Activated naive CD4-positive, alpha-beta T cell treated with anti-CD3 and anti-CD28 coated beads, Interleukin-2, amount 10 ng/mL, durations not matched to agents 7 days and 5 days (primary cell): ENCODE data around the gene KCNJ16.

ENCODE experiments used
- CTCF ChIA-PET: fragments of 350-600 bp; sonication (Branson Sonifier 250); formaldehyde crosslinking; loops from one replicate; lab custom pipeline; 2021; ENCODE audit warnings: antibody characterized with exemption; lab: Charles Lee
- DNase-seq: peaks from one replicate; pipeline ENCODE4 v3.0.0-alpha.2; 2020
- H3K27ac Mint-ChIP-seq: one replicate; pipeline ENCODE4 v1.8.0; 2021; ENCODE audit warnings: mild to moderate bottlenecking, moderate library complexity, mixed read lengths
- H3K27me3 Mint-ChIP-seq: one replicate; pipeline ENCODE4 v1.8.0; 2021; ENCODE audit warnings: mild to moderate bottlenecking, mixed read lengths
- H3K36me3 Mint-ChIP-seq: one replicate; pipeline ENCODE4 v1.8.0; 2021; ENCODE audit warnings: mixed read lengths
- H3K4me1 Mint-ChIP-seq: one replicate; pipeline ENCODE4 v1.8.0; 2021; ENCODE audit warnings: mixed read lengths
- H3K4me3 Mint-ChIP-seq: one replicate; pipeline ENCODE4 v1.8.0; 2021; ENCODE audit warnings: mild to moderate bottlenecking, moderate library complexity, mixed read lengths
- H3K9me3 Mint-ChIP-seq: one replicate; pipeline ENCODE4 v1.8.0; 2021; ENCODE audit warnings: mixed read lengths

The KCNJ16 gene

DNA sequence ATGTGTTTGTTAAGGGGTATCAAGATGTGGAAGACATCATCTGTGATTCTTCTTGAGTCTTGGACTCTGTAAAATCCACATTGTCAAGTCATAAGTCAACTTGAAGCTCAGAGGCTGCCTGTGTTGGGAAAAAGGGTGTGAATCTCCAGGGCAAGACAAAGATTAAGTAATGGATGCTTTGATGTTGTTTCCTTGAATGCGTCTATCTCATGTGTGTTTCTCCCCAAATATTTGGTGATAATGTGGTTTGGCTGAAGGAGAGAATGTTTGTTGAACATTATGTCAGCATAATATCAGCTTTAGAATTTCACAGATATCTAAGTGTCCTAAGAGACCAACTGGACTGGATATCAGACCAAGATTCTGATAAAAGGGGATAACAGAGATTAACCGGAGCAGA is 24.1 kb upstream of the KCNJ16 start:
- H3K36me3 Mint-ChIP-seq: no peaks in the 10 kb centered on the region
- no peak for DNase-seq
- CTCF ChIA-PET: no interaction called here
- no peak overlapping the region for H3K4me3 Mint-ChIP-seq
- no peaks in the 10 kb centered on the region for H3K4me1 Mint-ChIP-seq
- H3K27me3 Mint-ChIP-seq: no peaks in the 10 kb centered on the region
- H3K9me3 Mint-ChIP-seq: no peaks in the 10 kb centered on the region
- H3K27ac Mint-ChIP-seq: no peak overlapping the region

DNA sequence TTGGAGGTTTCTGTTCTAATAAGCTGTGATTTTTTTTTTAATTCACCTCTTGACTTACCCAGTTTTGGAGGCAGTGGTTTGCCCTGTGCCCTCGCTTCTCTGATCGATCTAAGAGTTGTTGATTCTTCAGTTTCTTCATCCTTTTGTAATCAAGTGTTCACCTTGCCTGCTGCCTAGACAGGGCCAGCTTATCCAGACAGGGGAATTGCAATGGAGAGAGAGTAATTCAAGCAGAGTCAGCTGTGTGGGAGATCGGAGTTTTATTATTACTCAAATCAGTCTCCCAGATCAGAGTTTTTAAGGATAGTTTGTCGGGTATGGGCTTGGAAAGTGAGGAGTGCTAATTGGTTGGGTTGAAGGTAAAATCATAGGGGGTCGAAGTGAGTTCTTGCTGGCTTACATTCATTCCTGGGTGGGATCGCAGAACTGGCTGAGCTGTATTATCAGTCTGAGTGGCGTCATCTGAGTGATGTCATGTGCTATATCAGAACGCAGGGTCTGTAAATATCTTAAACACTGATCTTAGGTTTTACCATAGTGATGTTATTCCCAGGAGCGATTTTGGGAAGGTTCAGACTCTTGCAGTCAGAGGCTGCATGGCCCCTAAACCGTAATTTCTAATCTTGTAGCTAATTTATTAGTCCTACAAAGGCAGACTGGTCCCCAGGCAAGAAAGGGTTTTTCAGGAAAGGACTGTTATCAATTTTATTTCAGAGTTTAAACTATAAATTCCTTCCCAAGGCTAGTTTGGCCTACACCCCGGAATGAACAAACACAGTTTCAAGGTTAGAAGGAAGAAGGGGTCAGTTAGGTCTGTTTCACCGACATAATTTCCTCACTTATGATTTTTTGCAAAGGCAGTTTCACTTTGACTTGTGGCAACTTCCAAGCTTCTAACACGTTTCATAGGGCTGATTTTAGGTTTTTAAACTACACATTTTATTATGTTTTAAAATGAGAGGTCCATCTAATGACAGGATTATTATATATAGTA is 21.5 kb upstream of the KCNJ16 start:
- Mint-ChIP-seq H3K36me3 (no peaks in the 10 kb centered on the region), H3K27ac (no peak overlapping the region), H3K9me3 (no peaks in the 10 kb centered on the region), H3K4me1 (no peaks in the 10 kb centered on the region), H3K27me3 (no peaks in the 10 kb centered on the region), H3K4me3 (no peak overlapping the region)
- DNase-seq: no peak
- CTCF ChIA-PET: no interaction called here

DNA sequence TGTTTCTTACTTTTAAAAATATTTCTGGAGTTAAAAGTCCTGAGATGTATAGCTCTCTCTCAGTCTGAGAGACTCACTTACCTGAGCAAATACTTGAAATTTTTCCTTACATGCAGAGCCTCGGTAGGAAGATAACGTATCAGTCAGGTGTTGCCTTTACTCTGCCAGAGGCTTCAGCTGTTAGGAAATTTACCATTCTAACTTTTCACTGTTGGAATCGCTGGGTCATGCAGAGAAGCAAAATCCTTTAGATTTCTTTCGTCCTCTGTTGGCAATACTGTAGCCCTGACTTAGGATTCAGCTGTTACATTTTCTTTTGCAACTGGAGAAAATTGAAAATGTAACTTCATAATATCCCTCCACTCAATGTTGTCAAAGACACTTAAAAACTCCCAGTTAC is 20.0 kb upstream of the KCNJ16 start:
- Mint-ChIP-seq H3K4me1 (no peaks in the 10 kb centered on the region), H3K36me3 (no peaks in the 10 kb centered on the region), H3K27me3 (no peaks in the 10 kb centered on the region), H3K27ac (no peak overlapping the region), H3K9me3 (no peaks in the 10 kb centered on the region), H3K4me3 (no peak overlapping the region)
- CTCF ChIA-PET: no interaction called here
- no peak for DNase-seq

DNA sequence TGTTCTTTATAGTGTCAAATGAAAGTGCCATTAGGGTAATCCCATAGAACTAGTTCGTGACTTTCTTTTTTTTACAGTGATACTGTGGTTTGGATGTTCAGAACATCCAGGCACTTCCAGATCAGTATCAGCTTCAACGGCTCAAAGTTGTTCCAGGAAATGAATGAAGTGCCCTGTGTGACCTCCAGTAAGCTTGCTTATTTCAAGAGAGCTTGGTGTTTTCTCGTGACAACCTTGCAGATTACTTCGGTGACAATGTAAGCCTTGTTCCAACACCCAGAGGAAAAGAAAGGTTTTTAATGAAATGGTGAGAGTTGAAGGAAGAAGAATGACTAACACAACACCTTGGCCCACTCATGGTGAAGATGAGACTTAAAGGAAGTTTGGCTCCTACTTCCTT is 16.0 kb upstream of the KCNJ16 start:
- no peaks in the 10 kb centered on the region for H3K36me3 Mint-ChIP-seq
- CTCF ChIA-PET: no interaction called here
- DNase-seq: no peak
- H3K27ac Mint-ChIP-seq: no peak overlapping the region
- H3K4me1 Mint-ChIP-seq: no peaks in the 10 kb centered on the region
- no peaks in the 10 kb centered on the region for H3K9me3 Mint-ChIP-seq
- no peak overlapping the region for H3K4me3 Mint-ChIP-seq
- H3K27me3 Mint-ChIP-seq: no peaks in the 10 kb centered on the region

DNA sequence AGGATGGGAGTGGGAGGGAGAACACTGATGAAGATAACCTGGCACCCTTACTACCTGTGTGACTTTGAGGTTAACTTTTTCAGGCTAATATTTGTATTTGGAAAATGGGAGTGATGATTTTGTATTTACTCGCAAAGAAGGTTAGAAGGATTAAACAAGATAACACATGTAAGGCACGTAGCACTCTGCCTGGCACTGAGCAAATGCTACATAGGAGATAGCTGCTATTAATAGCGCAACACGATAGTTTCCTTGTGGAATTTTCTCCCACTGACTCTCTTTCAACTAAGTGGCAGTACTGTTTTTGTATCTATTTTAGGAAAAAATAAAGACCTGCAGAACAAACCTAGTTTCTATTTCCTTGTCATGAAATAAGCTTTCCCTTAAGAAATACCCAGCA is 15.4 kb upstream of the KCNJ16 start:
- Mint-ChIP-seq H3K4me3 (no peak overlapping the region), H3K36me3 (no peaks in the 10 kb centered on the region), H3K4me1 (no peaks in the 10 kb centered on the region), H3K9me3 (no peaks in the 10 kb centered on the region), H3K27ac (no peak overlapping the region), H3K27me3 (no peaks in the 10 kb centered on the region)
- DNase-seq: no peak
- CTCF ChIA-PET: no interaction called here

DNA sequence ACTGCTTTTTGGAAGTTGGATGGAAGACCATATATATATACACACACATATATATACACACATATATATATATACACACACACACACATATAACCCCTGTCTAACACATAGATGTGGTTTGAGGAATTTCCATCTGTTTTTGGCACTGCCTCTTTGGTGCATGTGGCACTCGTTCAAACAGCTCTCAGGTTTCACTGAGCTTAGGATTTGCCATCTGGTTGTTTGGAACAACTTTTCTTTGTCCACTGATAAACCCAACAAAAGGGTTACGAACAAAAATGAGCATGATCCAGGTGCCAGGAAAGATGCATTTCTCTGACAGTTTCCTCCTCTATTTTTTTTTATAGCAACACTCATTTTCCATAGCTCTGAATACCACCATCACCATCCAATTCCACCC is 14.6 kb upstream of the KCNJ16 start:
- CTCF ChIA-PET: no interaction called here
- Mint-ChIP-seq H3K4me1 (no peaks in the 10 kb centered on the region), H3K36me3 (no peaks in the 10 kb centered on the region), H3K4me3 (no peak overlapping the region), H3K27ac (no peak overlapping the region), H3K27me3 (no peaks in the 10 kb centered on the region), H3K9me3 (no peaks in the 10 kb centered on the region)
- DNase-seq: no peak

DNA sequence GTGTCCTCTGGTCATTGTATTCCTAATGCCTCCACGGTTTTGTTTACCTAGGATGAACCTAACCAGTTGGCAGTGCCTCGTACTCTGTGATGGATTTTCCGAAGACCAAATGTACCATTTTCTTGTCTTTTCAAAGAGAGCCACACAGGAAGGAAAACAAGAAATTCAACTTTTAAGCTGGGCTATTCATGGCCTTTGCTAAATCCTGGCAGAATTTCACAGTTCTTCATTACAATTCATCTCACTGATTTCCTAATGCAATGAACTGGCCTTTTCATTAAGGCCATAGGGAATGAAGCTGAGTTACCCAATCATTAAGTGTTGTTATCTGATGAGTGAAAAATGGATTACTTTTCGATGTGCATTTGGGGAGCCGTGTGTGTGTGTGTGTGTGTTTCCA is 7.9 kb upstream of the KCNJ16 start:
- no peaks in the 10 kb centered on the region for H3K36me3 Mint-ChIP-seq
- DNase-seq: no peak
- no peak overlapping the region for H3K27ac Mint-ChIP-seq
- CTCF ChIA-PET: no interaction called here
- no peaks in the 10 kb centered on the region for H3K9me3 Mint-ChIP-seq
- no peaks in the 10 kb centered on the region for H3K27me3 Mint-ChIP-seq
- no peak overlapping the region for H3K4me3 Mint-ChIP-seq
- H3K4me1 Mint-ChIP-seq: no peaks in the 10 kb centered on the region

DNA sequence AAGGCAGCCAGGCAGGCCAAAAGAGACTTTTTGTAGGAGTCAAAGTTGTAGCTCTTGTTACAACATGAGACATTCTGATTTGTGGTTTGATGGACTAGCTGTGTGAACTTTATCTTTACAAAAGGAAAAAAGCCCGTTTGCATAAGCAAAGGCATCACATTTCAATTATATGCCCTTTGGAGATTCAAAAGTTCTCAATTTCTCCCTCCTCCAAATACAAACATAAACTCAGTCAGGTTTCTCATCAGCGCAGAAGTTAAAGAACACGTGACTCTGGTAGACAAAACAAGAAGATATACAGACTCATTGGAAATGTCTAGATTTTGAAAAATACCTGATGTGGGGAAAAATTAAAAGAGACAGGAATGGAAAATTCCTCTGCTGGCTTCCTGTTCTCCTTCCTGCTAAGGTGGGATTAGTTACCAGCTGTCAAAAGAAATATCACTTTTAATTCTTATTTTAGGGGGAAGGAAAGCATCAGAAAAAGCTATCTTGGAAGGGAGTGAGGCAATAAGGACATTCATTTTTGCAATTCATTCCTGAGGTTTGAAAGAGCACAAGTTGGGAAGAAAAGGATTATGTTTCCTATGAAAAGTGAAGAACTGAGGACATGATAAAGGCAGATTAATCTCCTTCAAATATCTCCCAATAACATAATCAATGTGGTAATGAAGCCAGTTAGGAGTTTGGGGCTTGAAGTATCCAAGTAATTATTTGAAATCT is 4.6 kb upstream of the KCNJ16 start:
- Mint-ChIP-seq H3K9me3 (no peaks in the 10 kb centered on the region), H3K27me3 (no peaks in the 10 kb centered on the region)

DNA sequence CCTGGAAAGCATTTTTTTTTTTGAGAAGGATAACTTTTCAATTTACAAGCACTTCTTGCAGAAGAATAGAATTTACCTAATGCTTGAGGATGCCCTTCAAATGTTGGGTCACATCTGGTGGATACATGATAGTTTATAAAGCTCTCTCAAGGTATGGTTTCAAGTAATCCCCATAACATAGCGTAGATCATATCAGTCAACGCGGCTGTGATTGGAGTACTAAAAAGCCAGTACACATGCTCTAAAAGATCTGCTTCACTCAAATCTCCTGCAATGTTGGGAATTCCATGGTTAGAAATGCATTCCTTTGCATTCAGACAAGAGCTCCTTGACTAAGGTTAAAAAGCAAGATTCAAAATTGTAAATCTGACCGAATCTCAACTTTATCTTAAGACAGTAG is 3.9 kb upstream of the KCNJ16 start:
- no peak overlapping the region for H3K4me3 Mint-ChIP-seq
- H3K9me3 Mint-ChIP-seq: no peaks in the 10 kb centered on the region
- H3K36me3 Mint-ChIP-seq: no peaks in the 10 kb centered on the region
- H3K4me1 Mint-ChIP-seq: no peaks in the 10 kb centered on the region
- CTCF ChIA-PET: no interaction called here
- no peak overlapping the region for H3K27ac Mint-ChIP-seq
- no peaks in the 10 kb centered on the region for H3K27me3 Mint-ChIP-seq
- DNase-seq: no peak

More for the DNA sequence above, 4.6 kb upstream of the KCNJ16 start:
- Mint-ChIP-seq H3K27ac (no peak overlapping the region), H3K36me3 (no peaks in the 10 kb centered on the region), H3K4me1 (no peaks in the 10 kb centered on the region), H3K4me3 (no peak overlapping the region)
- CTCF ChIA-PET: no interaction called here
- DNase-seq: no peak

DNA sequence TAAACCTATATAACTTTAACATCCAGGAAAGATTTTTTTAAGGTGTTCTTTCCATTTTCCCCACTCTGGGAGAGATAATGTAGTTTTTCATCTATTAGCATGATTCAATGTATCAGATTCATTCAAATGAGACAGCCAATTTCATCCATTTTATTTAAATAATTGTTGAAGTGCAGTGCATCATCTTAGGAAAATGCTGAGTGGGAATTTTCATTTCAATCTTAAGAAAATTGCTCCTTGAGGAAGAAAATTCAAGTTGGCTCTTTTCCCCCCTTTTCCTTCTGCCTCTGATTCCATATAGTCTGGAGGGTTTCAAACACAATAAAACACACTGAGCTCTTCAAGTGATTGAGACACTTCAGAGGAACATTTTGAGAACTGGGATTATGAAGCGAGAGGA is 3.4 kb upstream of the KCNJ16 start:
- Mint-ChIP-seq H3K27ac (no peak overlapping the region), H3K4me3 (no peak overlapping the region), H3K36me3 (no peaks in the 10 kb centered on the region), H3K9me3 (no peaks in the 10 kb centered on the region), H3K4me1 (no peaks in the 10 kb centered on the region), H3K27me3 (no peaks in the 10 kb centered on the region)
- no peak for DNase-seq
- CTCF ChIA-PET: no interaction called here

DNA sequence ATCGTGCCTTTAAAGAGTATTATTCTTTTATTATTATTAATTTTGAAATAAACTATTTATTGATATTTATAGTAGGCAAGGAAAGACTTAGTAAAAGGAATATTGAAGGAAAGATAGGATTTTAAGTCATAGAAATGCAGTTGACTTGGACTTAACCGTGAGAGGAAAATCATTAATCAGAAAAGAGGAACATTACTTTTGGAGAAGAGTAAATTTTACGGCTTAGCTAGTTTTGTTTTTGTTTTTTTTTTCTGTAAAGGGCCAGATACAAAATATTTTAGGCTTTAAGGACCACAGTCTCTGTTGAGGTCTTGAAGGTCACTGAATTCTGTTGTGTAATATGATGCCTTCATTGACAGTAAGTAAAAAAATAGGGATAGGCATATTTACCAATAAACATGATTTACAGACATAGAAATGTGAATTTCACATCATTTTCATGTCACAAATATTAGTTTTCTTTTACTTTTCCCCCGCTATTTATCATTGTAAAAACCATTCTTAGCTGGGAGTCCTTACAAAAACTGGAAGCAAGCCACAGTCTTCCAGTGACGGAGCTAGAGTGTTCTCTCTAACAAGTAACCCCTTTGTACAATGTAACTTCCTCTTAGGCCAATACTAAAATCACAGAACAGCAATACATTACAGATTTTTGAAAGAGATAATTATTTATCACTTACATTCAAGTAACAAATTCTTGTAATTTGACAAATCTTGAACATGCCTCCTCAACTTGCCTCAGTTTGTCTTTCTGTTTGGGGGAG is 2.3 kb upstream of the KCNJ16 start:
- Mint-ChIP-seq H3K9me3 (no peaks in the 10 kb centered on the region), H3K4me3 (no peak overlapping the region), H3K27me3 (no peaks in the 10 kb centered on the region), H3K36me3 (no peaks in the 10 kb centered on the region), H3K27ac (no peak overlapping the region), H3K4me1 (no peaks in the 10 kb centered on the region)
- DNase-seq: no peak
- CTCF ChIA-PET: no interaction called here

DNA sequence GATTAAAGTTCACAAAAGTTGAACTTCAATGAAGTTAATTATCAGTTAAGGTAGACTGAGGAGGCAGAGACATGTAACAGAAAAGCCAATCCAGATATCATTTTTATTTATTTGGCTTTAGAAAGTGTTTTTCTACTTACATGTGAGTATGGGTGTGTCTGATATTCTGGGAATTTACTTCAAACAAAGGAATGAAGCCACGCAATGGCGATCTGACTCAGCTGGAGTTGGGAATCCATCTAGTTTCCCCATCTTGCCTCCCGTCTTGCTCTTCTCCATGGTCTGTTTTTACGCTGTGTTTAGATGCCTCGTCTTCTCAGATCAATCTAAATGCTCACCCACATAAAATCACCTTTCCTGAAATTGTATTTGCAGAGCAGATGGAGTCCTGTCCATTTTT is 1.7 kb upstream of the KCNJ16 start:
- H3K27ac Mint-ChIP-seq: no peak overlapping the region
- no peaks in the 10 kb centered on the region for H3K36me3 Mint-ChIP-seq
- CTCF ChIA-PET: no interaction called here
- H3K9me3 Mint-ChIP-seq: no peaks in the 10 kb centered on the region
- no peaks in the 10 kb centered on the region for H3K27me3 Mint-ChIP-seq
- no peak overlapping the region for H3K4me3 Mint-ChIP-seq
- H3K4me1 Mint-ChIP-seq: no peaks in the 10 kb centered on the region
- DNase-seq: no peak

DNA sequence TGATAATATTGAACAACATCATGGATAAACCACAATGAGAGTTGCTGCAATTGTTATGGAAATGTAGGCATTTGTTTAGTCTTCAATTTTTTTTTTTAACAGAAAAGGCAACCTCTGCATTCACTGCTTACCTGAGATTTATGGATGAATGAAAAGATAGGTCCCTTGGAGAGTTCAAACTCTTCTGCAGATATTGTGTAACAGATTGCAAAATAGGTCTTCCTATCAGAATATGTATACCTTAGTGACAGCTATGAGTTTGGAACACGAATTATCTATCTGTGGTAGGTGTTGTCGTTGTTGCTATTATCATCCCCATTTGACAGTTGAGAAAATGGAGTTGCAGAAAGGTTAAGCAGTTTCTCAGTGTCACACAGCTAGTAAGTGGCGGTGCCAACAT is 1.2 kb upstream of the KCNJ16 start:
- no peaks in the 10 kb centered on the region for H3K9me3 Mint-ChIP-seq
- CTCF ChIA-PET: no interaction called here

DNA sequence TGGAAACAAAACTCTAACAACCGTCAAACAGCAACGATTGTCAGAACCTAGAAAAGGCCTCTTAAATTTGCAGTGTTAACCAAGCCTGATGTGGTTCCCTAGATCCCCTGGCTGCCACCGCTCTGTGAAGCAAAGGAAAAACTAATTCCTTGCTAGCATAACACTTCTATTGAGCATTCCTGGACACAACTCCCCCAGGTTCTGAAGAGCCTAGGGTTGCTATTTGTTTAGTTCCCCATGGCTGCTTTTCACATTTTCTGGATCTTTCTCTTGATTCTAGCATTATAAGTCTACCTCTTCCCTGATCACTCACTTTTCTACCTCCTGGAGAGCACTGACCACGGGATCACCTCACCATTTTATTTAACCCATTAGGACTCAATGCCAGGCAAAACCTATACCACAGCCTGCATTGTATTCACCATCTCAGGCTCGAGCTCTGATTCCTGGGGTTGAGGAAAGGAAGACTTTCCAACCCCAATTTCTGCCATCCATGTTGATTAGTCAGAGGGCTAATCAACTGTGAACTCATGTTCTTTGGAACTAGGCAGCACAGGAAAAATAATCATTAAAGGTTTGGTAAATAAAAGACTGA is 692 bp upstream of the KCNJ16 start:
- H3K4me3 Mint-ChIP-seq: no peak overlapping the region
- no peaks in the 10 kb centered on the region for H3K4me1 Mint-ChIP-seq
- no peaks in the 10 kb centered on the region for H3K9me3 Mint-ChIP-seq
- no peaks in the 10 kb centered on the region for H3K36me3 Mint-ChIP-seq
- DNase-seq: no peak
- H3K27ac Mint-ChIP-seq: no peak overlapping the region
- no peaks in the 10 kb centered on the region for H3K27me3 Mint-ChIP-seq
- CTCF ChIA-PET: no interaction called here

More for the DNA sequence above, 1.2 kb upstream of the KCNJ16 start:
- no peak for DNase-seq
- Mint-ChIP-seq H3K4me1 (no peaks in the 10 kb centered on the region), H3K27ac (no peak overlapping the region), H3K27me3 (no peaks in the 10 kb centered on the region), H3K4me3 (no peak overlapping the region), H3K36me3 (no peaks in the 10 kb centered on the region)
